ENCODE data around the gene FAM89B. TPM values are rescaled to one million over a fixed set of nuclear protein-coding genes. Genes with fewer than 3 reads are reported as not detected.
A peak's percentile ranks its signal among the peaks of the same experiment; 100 is the strongest.

The FAM89B gene
- total and polyA plus RNA-seq, 9 donors, result 1.9 to 74.0 (median 50.8) TPM

GRCh38 chr11:65609229-65609628, 36.9 kb downstream of the FAM89B start:
- no peaks in the 10 kb centered on the region for H3K36me3 ChIP-seq

DNA sequence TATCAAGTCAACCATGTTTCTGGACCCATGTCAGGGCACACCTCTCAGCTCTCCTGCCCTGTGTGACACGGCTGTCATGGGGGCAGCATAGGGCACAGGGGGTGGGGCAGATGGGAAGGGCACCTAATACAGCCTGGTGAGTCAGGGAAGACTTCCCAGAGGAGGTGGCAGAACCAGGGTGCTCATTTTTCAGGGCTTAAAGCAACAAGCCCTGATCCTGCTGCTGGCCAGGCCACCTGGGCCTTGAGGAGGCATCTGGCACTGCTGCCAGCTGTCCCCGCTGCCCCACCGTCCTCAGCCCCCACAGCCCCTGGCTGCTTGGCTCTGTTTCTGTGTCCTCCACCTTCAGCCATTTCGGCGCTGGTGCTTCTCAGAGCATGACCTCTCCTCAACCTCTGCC, 37.3 kb downstream of the FAM89B start:
- DNase-seq, result peak in 1 of 5 donors; percentile 28
- no peaks in the 10 kb centered on the region for H3K36me3 ChIP-seq
- no peak overlapping the region for H3K27ac ChIP-seq
- no peaks in the 10 kb centered on the region for H3K9me3 ChIP-seq
- no peaks in the 10 kb centered on the region for H3K27me3 ChIP-seq
- no peak for TF ChIP-seq POLR2A (IDR thresholded peaks at IDR 0.05)
- no peak for TF ChIP-seq EP300 (IDR thresholded peaks at IDR 0.05)
- TF ChIP-seq, protein P1, sequence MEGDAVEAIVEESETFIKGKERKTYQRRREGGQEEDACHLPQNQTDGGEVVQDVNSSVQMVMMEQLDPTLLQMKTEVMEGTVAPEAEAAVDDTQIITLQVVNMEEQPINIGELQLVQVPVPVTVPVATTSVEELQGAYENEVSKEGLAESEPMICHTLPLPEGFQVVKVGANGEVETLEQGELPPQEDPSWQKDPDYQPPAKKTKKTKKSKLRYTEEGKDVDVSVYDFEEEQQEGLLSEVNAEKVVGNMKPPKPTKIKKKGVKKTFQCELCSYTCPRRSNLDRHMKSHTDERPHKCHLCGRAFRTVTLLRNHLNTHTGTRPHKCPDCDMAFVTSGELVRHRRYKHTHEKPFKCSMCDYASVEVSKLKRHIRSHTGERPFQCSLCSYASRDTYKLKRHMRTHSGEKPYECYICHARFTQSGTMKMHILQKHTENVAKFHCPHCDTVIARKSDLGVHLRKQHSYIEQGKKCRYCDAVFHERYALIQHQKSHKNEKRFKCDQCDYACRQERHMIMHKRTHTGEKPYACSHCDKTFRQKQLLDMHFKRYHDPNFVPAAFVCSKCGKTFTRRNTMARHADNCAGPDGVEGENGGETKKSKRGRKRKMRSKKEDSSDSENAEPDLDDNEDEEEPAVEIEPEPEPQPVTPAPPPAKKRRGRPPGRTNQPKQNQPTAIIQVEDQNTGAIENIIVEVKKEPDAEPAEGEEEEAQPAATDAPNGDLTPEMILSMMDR (IDR thresholded peaks at IDR 0.05), result no peak
- intact Hi-C loops (cut with DNase I), result loop anchor here in 2 of 4 donors (5.0 kb wide), 3 partner anchors 32 to 67 kb away; partner anchors contain the start of genes EHBP1L1 (in 1 of the 2), FAM89B (in 1 of the 2) and ZNRD2 (in 1 of the 2)
- 74 to 87% (median 81%) methylated on average over 5 of the region's 5 CpGs for WGBS, 3 donors
- H3K4me3 ChIP-seq, result no peak overlapping the region
- peaks cover 21% of the 10 kb centered on the region for H3K4me1 ChIP-seq (ENCODE audit: insufficient read depth)

More at GRCh38 chr11:65609229-65609628, 36.9 kb downstream of the FAM89B start:
- H3K4me1 ChIP-seq (ENCODE audit: insufficient read depth), result peaks cover 21% of the 10 kb centered on the region
- no peaks in the 10 kb centered on the region for H3K27me3 ChIP-seq
- intact Hi-C loops (cut with DNase I), result no loop called here
- H3K4me3 ChIP-seq, result no peak overlapping the region
- DNase-seq, result peak in 1 of 5 donors; percentile 28
- TF ChIP-seq POLR2A (IDR thresholded peaks at IDR 0.05) (no peak), EP300 (IDR thresholded peaks at IDR 0.05) (no peak)
- TF ChIP-seq, protein P1 (IDR thresholded peaks at IDR 0.05), result no peak
- no peak overlapping the region for H3K27ac ChIP-seq
- 27 to 48% (median 36%) methylated on average over 3 of the region's 3 CpGs for WGBS, 3 donors
- no peaks in the 10 kb centered on the region for H3K9me3 ChIP-seq

DNA sequence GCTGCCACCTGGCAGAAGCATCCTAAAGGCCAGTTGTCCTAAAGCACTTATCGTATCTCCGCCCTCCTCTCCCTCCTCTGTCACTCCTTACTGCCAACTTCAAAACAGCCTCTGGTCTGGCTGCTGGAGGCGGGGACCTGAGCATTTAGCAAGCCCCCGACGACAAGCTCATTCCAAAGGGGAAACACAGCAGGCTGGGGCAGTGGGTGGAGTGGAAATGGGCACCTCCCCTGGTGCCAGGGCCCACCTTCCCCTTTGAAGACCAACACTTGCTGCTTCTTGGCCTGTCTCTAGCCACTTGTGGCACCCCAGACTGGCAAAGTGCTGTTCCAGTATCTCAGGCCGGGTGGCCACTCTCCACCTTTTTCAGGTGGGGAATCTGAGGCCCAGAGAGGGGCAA, 38.1 kb downstream of the FAM89B start:
- no peak for DNase-seq
- Histone ChIP-seq H3K4me1 (ENCODE audit: insufficient read depth) (peaks cover 21% of the 10 kb centered on the region), H3K27ac (no peak overlapping the region), H3K4me3 (no peak overlapping the region), H3K36me3 (no peaks in the 10 kb centered on the region), H3K9me3 (no peaks in the 10 kb centered on the region), H3K27me3 (no peaks in the 10 kb centered on the region)
- no peak for TF ChIP-seq POLR2A (IDR thresholded peaks at IDR 0.05)
- TF ChIP-seq EP300 (IDR thresholded peaks at IDR 0.05), result no peak
- TF ChIP-seq, protein P1 (IDR thresholded peaks at IDR 0.05), result no peak
- intact Hi-C loops (cut with DNase I), result loop anchor here in 2 of 4 donors (5.0 kb wide), 3 partner anchors 33 to 68 kb away; partner anchors contain the start of genes EHBP1L1 (in 1 of the 2), FAM89B (in 1 of the 2) and ZNRD2 (in 1 of the 2)
- 60% methylated on average over 6 of the region's 6 CpGs for WGBS, 3 donors

GRCh38 chr11:65611028-65611757, 38.9 kb downstream of the FAM89B start:
- Histone ChIP-seq H3K36me3 (no peaks in the 10 kb centered on the region), H3K27me3 (no peaks in the 10 kb centered on the region), H3K4me1 (ENCODE audit: insufficient read depth) (peaks cover 21% of the 10 kb centered on the region), H3K9me3 (no peaks in the 10 kb centered on the region), H3K27ac (no peak overlapping the region), H3K4me3 (no peak overlapping the region)
- peak in 1 of 5 donors; percentile 26 for DNase-seq
- 48 to 56% (median 52%) methylated on average over 10 of the region's 10 CpGs for WGBS, 3 donors
- intact Hi-C loops (cut with DNase I), result loop anchor here in 2 of 4 donors (5.0 kb wide), 3 partner anchors 34 to 69 kb away; partner anchors contain the start of genes EHBP1L1 (in 1 of the 2), FAM89B (in 1 of the 2) and ZNRD2 (in 1 of the 2)
- no peak for TF ChIP-seq EP300 (IDR thresholded peaks at IDR 0.05)
- TF ChIP-seq POLR2A (IDR thresholded peaks at IDR 0.05), result no peak
- TF ChIP-seq, protein P1 (IDR thresholded peaks at IDR 0.05), result no peak

Data from ovary (tissue), 9 donors.